Calu3 (cell line): ENCODE data around the gene PLXNA3. TPM values are rescaled to one million over a fixed set of nuclear protein-coding genes. Genes with fewer than 3 reads are reported as not detected.
A peak's percentile ranks its signal among the peaks of the same experiment; 100 is the strongest.

Experiments
- BruUV-seq: library from RNA; stranded (reverse); fragments of 400-500 nt; replicated peaks from 2 replicates; lab custom pipeline; 2021; lab: Mats Ljungman, UMichigan
- CTCF ChIA-PET: fragments of 300-600 bp; sonication (Branson Sonifier 250); formaldehyde crosslinking; loops from one replicate; lab custom pipeline; 2022; ENCODE audit warnings: antibody characterized with exemption; lab: Charles Lee
- DNase-seq: peaks from one replicate; pipeline ENCODE4 v3.0.0; 2022
- H3K27ac Mint-ChIP-seq: one replicate; pipeline ENCODE4 v1.8.0; 2022; ENCODE audit warnings: mixed read lengths; ENCODE audit not compliant: unreplicated experiment
- H3K27me3 Mint-ChIP-seq: one replicate; pipeline ENCODE4 v1.8.0; 2022; ENCODE audit warnings: mixed read lengths; ENCODE audit not compliant: unreplicated experiment
- H3K36me3 Mint-ChIP-seq: one replicate; pipeline ENCODE4 v1.8.0; 2022; ENCODE audit warnings: mild to moderate bottlenecking, moderate library complexity, mixed read lengths; ENCODE audit not compliant: insufficient read depth, unreplicated experiment
- H3K4me1 Mint-ChIP-seq: one replicate; pipeline ENCODE4 v1.8.0; 2022; ENCODE audit warnings: mild to moderate bottlenecking, low read depth, mixed read lengths; ENCODE audit not compliant: unreplicated experiment
- H3K4me3 Mint-ChIP-seq: one replicate; pipeline ENCODE4 v1.8.0; 2022; ENCODE audit warnings: mild to moderate bottlenecking, low read depth, moderate library complexity, mixed read lengths; ENCODE audit not compliant: unreplicated experiment
- H3K9me3 Mint-ChIP-seq: one replicate; pipeline ENCODE4 v1.8.0; 2022; ENCODE audit warnings: low read depth, mixed read lengths; ENCODE audit not compliant: unreplicated experiment
- CTCF ChIP-seq: fragments of 200-600 bp; IDR thresholded peaks from one replicate; pipeline ENCODE4 v1.8.0; 2022; ENCODE audit warnings: antibody characterized with exemption; ENCODE audit not compliant: unreplicated experiment
- intact Hi-C: fragments of 100-400 bp; cut with micrococcal nuclease; formaldehyde crosslinking; loops from one replicate; pipeline ENCODE4 v1.10.0; 2022; ENCODE audit not compliant: unreplicated experiment
- total RNA-seq: library from RNA; stranded (reverse); gene quantifications from 2 replicates; pipeline ENCODE4 v1.2.3, GENCODE V29; 2022

The PLXNA3 gene
- total RNA-seq, 1 experiment from 2014 or later: 82.6 TPM

DNA sequence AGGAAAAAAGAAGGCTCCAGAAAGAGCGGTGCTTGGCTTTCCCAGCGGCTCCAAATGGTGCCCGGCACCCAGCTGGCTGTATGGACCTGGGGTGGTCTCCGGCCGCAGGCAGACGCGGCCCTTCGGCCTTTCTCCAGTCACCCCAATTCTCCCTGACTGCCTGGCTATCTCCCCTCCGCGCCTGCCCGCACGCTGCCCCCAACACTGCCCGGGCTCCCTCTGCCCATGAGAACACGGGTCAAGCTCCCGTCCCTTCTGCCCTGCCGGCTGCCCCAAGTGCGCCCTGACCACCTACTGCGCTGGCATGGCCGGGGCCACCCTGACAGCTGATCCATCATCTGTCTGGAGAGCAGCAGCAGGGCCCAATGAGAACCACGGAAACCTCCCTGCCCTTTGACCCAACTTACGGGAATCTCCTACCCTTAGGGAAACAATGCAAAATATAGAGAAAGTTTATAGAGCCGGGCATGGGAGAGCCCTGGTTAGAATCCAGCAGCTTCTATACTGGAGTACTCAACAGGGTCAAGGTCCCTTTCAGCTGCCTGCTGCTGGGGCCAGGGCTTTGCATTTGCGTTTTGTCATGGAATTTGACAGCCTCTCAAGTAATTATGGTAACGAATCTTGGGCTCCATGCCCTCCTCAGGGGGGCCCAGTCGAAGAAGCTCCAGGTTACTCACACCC lies 59.2 kb downstream of the PLXNA3 start:
- peaks cover 22% of the 10 kb centered on the region for H3K36me3 Mint-ChIP-seq
- DNase-seq: no peak
- H3K27ac Mint-ChIP-seq: no peak overlapping the region
- H3K27me3 Mint-ChIP-seq: no peaks in the 10 kb centered on the region
- no TSS peak for BruUV-seq
- H3K4me1 Mint-ChIP-seq: peaks cover 6% of the 10 kb centered on the region
- no peaks in the 10 kb centered on the region for H3K9me3 Mint-ChIP-seq
- intact Hi-C loops: no loop called here
- peak overlapping the region; percentile 81 for H3K4me3 Mint-ChIP-seq
- TF ChIP-seq CTCF: no peak
- CTCF ChIA-PET: interaction anchor here (0.8 kb wide), 1 partner anchor 31 kb away, joined by 3 read pairs; the partner anchor contains the start of gene UBL4A

DNA sequence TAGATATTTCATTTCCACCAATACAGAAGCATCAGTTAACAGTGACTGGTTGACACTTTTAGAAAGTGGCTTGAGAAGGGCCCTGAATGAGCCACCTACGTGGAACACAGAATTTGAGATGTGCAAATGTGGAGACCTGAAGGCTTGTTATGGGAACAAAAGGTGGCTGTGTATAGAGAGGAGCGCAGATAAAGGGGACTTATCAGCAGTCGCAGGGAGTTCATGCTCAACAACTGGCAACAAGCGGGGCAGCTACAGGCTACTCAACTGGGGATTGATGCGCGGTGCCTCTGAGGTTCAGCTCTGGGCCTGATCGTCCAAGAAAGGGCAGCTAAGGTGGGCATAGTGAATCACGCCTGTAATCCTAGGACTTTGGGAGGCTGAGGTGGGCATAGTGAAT lies 61.3 kb downstream of the PLXNA3 start:
- BruUV-seq: no TSS peak
- CTCF ChIA-PET: no interaction called here
- no peak for TF ChIP-seq CTCF

DNA sequence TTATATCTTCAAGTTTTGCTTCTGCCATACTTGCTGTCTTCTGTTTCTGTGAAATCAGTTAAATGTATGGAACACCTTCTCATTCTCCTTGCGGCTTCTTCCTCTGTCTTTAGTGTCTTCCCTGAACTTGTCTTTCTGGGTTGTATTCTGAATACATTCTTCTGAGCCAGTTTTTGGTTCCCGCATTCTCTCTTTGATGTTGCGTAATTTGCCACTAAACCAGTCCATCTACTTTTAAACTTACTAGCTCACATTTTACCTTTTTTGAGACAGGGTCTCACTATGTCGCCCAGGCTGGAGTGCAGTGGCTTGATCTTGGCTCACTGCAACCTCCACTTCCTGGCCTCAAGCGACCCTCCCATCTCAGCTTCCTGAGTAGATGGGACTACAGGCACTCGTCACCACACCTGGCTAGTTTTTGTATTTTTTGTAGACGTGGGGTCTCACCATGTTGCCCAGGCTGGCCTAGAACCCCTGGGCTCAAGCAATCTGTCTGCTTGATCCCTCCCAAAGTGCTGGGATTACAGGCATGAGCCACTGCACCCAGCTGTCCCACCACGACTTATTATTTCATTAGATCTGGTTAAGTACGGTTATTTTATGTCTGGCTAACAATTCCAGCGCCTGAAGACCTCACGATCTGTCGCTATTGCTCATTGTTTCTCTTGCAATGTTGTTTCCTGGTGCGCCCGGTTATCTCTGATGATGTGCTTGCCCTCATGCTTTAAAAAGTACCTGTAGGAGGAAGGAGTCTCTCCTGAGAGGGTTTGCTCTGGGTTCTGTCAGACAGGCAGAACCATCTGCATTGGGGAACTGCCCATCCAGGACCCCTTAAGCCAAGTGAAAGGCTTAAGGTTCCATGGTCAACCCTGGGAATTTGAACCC lies 67.8 kb downstream of the PLXNA3 start:
- Mint-ChIP-seq H3K27me3 (no peaks in the 10 kb centered on the region), H3K36me3 (peaks cover 40% of the 10 kb centered on the region), H3K9me3 (no peaks in the 10 kb centered on the region), H3K4me3 (no peak overlapping the region), H3K4me1 (peaks cover 14% of the 10 kb centered on the region), H3K27ac (peak overlapping the region; percentile 51)
- TF ChIP-seq CTCF: no peak
- no TSS peak for BruUV-seq
- CTCF ChIA-PET: interaction anchor here (1.1 to 1.7 kb wide), 3 partner anchors 16 to 114 kb away, joined by 3 to 9 read pairs (median 4); partner anchors contain the start of genes SLC10A3 and TAFAZZIN
- DNase-seq: no peak
- intact Hi-C loops: no loop called here

More for the DNA sequence above, 61.3 kb downstream of the PLXNA3 start:
- no peak overlapping the region for H3K4me3 Mint-ChIP-seq
- peaks cover 6% of the 10 kb centered on the region for H3K4me1 Mint-ChIP-seq
- intact Hi-C loops: no loop called here
- H3K27ac Mint-ChIP-seq: no peak overlapping the region
- peaks cover 19% of the 10 kb centered on the region for H3K36me3 Mint-ChIP-seq
- no peak for DNase-seq
- H3K9me3 Mint-ChIP-seq: no peaks in the 10 kb centered on the region
- H3K27me3 Mint-ChIP-seq: no peaks in the 10 kb centered on the region

DNA sequence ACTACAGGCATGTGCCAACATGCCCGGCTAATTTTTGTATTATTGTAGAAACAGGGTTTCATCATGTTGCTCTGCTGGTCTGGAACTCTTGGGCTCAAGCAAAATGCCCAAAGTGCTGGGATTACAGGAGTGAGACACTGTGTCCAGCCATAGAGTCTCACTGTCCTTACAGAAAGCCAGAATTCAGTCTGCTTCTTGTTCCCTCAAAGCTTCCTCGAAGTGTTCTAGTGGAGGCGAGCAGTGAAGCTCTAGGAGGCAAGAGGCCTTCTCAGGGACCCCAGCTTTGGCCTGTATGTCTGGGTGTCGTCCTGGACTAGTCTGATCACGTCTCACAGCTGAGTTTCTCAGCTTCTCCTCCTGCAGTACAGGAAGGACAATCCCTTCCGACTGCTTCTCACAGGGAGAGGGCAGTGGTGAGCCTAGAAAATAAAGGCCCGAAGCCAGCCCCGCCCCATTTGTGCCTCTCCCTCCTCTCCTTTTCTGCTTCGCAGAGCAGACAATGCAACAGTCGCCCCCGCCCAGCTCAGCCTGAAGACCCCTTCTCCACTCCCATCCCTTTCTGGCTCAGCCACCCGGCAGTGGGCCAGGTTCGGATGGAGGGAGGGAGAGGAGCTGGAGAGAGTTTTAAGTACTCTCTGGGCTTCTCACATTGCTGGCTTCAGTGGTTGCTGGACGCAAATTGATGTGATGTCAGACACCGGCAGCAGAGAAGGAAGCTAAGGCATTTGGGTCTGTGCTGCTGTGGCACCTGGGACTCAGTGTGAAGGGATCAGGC lies 69.0 kb downstream of the PLXNA3 start:
- Mint-ChIP-seq H3K27ac (peak overlapping the region; percentile 69), H3K36me3 (peaks cover 48% of the 10 kb centered on the region), H3K4me1 (peaks cover 14% of the 10 kb centered on the region), H3K4me3 (peak overlapping the region; percentile 40), H3K27me3 (no peaks in the 10 kb centered on the region), H3K9me3 (no peaks in the 10 kb centered on the region)
- no peak for TF ChIP-seq CTCF
- BruUV-seq: no TSS peak
- DNase-seq: peak; percentile 79
- intact Hi-C loops: no loop called here
- CTCF ChIA-PET: interaction anchor here (0.5 to 1.7 kb wide), 7 partner anchors 14 to 521 kb away, joined by 3 to 8 read pairs (median 5); partner anchors contain the start of genes RPL10, SLC10A3 and TAFAZZIN
